ENCODE measurements around the gene PDGFB.

PDGFB gene

DNA sequence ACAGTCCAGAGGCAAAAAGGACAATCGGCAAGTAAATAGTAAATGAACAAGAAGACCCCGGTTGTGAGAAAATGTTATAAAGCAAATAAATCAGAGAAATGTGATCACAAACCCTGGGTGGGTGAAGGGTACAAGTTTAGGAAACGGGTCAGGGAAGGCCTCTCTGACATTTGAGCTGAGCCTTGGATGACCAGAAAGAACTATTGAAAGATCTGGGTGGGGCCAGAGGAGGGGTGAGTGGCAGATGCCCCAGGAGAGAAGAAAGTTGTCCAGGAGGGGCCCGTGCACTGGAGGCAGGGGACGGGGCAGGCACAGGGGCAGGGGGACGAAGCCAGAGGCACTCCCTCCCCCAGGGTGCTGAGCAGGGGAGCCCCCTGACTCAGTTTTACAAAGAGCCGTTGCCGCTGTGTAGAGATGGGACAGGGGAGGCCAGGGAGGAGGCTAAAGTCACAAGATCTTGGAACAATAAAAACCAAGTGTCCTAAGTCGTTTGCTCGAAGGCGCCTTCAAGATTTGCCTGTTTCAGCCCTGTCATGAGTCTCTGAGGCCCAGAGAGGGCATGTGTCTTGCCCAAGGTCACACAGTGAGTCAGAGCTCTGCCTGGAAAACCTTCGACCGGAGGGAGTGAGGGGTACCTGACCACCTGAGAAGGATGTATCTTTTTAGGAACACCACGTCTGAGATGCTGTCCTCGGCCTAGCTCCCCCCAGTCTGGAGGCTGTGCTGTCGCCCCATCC, 10.8 kb upstream of the PDGFB start:
- TF ChIP-seq, protein P1, sequence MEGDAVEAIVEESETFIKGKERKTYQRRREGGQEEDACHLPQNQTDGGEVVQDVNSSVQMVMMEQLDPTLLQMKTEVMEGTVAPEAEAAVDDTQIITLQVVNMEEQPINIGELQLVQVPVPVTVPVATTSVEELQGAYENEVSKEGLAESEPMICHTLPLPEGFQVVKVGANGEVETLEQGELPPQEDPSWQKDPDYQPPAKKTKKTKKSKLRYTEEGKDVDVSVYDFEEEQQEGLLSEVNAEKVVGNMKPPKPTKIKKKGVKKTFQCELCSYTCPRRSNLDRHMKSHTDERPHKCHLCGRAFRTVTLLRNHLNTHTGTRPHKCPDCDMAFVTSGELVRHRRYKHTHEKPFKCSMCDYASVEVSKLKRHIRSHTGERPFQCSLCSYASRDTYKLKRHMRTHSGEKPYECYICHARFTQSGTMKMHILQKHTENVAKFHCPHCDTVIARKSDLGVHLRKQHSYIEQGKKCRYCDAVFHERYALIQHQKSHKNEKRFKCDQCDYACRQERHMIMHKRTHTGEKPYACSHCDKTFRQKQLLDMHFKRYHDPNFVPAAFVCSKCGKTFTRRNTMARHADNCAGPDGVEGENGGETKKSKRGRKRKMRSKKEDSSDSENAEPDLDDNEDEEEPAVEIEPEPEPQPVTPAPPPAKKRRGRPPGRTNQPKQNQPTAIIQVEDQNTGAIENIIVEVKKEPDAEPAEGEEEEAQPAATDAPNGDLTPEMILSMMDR (IDR thresholded peaks at IDR 0.05; ENCODE audit: low read depth, low read length) = no peak
- no peaks in the 10 kb centered on the region for H3K27me3 ChIP-seq (ENCODE audit: insufficient read depth, low read depth, severe bottlenecking)
- no peaks in the 10 kb centered on the region for H3K36me3 ChIP-seq
- no peak overlapping the region for H3K4me3 ChIP-seq (ENCODE audit: low read depth, low read length)
- no peak for DNase-seq
- no peaks in the 10 kb centered on the region for H3K9me3 ChIP-seq (ENCODE audit: severe bottlenecking)
- H3K27ac ChIP-seq = no peak overlapping the region

DNA sequence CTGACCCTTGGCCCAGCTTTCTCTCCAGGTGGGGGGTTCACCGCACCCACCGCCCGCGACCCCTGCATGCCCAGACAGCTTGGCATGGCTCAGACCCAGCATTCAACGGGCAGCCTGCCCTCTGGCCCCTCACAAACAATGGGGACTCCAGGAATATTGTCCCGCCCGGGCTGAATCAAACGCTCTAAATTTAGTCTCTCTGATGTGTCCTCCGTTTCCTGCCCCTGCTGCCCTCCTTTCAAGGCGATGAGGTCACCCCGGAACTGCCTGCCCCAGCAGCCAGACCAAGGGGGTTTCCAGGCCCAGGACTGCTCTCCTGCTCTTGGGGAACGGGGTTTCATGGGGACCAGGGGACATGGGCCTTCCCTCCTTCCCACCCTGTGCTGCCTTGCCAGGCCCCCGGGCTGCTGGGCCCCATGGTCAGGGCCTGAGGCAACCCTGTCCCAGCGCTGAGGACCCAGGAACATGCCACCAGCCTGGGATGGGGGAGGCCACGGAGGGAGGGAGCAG, 10.1 kb upstream of the PDGFB start:
- no peaks in the 10 kb centered on the region for H3K36me3 ChIP-seq
- TF ChIP-seq, protein P1 (IDR thresholded peaks at IDR 0.05; ENCODE audit: low read depth, low read length) = no peak
- H3K27ac ChIP-seq = no peak overlapping the region
- no peaks in the 10 kb centered on the region for H3K27me3 ChIP-seq (ENCODE audit: insufficient read depth, low read depth, severe bottlenecking)
- no peaks in the 10 kb centered on the region for H3K9me3 ChIP-seq (ENCODE audit: severe bottlenecking)
- no peak for DNase-seq
- H3K4me3 ChIP-seq (ENCODE audit: low read depth, low read length) = no peak overlapping the region

DNA sequence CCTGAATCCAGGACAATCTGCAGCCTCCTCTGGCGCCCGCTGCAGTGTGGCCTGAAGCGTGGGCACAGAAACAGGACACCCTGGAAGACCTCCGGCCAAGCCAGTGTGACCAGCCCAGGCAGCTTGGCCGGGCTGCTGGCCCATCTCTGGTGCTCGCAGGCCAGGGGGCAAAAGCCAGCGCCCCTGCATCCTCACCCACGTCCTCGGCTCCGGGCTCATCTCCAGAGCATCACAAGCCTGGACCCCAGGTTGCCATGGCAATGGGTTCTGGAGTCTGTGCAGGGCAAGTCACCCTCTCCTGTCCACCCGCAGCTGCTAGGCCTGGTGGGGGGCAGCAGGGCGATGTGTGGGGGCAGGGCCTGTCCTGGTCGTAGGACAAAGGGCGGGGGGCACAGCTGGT, 9.3 kb upstream of the PDGFB start:
- Histone ChIP-seq H3K27me3 (ENCODE audit: insufficient read depth, low read depth, severe bottlenecking) (no peaks in the 10 kb centered on the region), H3K27ac (no peak overlapping the region), H3K9me3 (ENCODE audit: severe bottlenecking) (no peaks in the 10 kb centered on the region), H3K4me3 (ENCODE audit: low read depth, low read length) (no peak overlapping the region), H3K36me3 (no peaks in the 10 kb centered on the region)
- no peak for DNase-seq
- TF ChIP-seq, protein P1 (IDR thresholded peaks at IDR 0.05; ENCODE audit: low read depth, low read length) = no peak

DNA sequence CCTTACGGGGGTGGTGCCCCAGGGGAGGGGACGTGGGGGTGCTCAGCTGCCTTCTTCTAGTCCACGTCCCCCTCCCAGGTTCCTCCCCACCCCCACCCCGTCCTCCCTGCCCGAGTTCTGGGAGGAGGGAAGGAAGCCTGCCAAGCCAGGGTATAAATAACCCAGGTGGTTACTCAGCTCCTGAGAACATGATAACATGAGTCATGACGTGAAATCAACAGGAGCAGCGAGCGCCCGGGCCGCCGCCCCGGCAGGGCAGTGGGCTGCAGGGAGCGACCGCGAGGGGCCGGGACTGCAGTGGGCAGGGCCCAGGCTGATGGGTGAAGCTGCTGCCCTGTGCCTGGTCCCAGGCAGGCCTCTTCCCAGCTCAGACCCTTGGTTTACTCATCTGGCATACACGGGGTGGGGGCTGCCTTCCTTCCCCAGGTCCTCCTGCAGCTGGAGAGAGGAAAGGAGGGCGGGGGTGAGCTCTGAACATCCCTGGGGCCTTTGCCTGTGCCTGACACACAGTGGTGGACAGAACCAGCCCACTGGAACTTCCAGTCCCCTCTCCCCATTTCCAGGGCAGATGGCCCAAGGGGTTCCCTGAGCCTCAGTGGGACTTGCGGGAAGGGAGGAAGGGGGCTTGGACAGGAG, 8.8 kb upstream of the PDGFB start:
- H3K27ac ChIP-seq = no peak overlapping the region
- H3K4me3 ChIP-seq (ENCODE audit: low read depth, low read length) = no peak overlapping the region
- TF ChIP-seq, protein P1 (IDR thresholded peaks at IDR 0.05; ENCODE audit: low read depth, low read length) = no peak
- no peaks in the 10 kb centered on the region for H3K27me3 ChIP-seq (ENCODE audit: insufficient read depth, low read depth, severe bottlenecking)
- H3K9me3 ChIP-seq (ENCODE audit: severe bottlenecking) = no peaks in the 10 kb centered on the region
- H3K36me3 ChIP-seq = no peaks in the 10 kb centered on the region
- no peak for DNase-seq

DNA sequence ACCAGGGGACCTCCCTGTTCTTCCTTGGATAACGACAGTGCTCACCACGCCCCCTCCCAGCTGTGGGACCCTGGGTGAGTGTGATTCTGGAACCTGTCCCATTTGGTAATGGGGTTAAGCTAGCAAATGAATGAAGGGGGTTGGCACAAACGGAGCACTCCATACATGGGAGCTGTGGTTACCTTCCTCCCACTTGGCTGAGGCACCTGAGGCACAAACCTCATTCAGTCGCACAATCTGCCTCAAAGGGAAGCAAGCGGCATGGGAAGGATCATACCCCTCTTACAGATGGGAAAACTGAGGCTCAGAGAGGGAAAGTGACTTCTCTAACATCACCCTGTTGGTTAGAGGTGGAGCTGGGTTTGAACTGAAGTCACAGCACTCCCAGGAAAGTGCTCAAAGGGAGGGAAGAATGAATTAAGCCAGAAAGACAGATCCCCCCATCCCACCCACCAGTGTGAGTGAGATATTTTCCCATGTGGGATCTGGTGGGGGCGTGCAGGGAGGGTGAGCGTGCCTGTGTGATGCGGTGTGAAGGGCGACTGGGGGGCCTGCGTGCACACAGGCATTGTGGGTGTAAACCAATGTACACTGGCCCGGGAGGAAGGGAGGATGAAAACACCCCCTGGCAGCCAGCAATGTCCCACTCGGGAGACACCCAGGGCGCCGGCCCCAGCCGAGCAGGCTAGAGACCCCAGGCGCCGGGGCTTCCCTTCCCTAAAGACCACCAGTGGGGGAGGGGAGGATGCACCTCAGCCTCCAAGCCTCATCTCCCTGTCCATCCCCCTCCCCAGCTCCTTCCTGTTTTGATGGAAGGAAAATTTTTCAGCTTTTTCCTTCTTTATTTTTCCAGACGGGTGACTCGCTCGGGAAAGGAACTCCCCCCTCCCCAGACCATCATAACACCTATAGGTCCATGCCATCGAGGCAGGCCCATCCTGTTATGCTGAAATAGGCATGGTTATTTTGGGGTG, 8.0 kb upstream of the PDGFB start:
- Histone ChIP-seq H3K27ac (no peak overlapping the region), H3K27me3 (ENCODE audit: insufficient read depth, low read depth, severe bottlenecking) (no peaks in the 10 kb centered on the region), H3K4me3 (ENCODE audit: low read depth, low read length) (no peak overlapping the region), H3K9me3 (ENCODE audit: severe bottlenecking) (no peaks in the 10 kb centered on the region), H3K36me3 (no peaks in the 10 kb centered on the region)
- TF ChIP-seq, protein P1 (IDR thresholded peaks at IDR 0.05; ENCODE audit: low read depth, low read length) = no peak
- no peak for DNase-seq
